Right lobe of liver (tissue), 6 donors: ENCODE measurements around the gene IL31RA. TPM values are rescaled to one million over a fixed set of nuclear protein-coding genes. Genes with fewer than 3 reads are reported as not detected.

ENCODE experiments used
- ATAC-seq, 4 donors: fragments of 200-7000 bp; cut with Tn5 transposase; one replicate each; pipeline ENCODE4 v1.9.1; 2020; ENCODE audit warnings: mild to moderate bottlenecking in 4 of 4, moderate library complexity in 4 of 4
- DNase-seq, 3 donors: peaks; one replicate each; pipeline ENCODE4 v3.0.0-alpha.2; 2020
- H3K27ac ChIP-seq, 3 donors: fragments of 200-600 bp; one replicate each; pipeline ENCODE4 v1.8.0; 2022
- H3K27me3 ChIP-seq, 2 donors: fragments of 200-600 bp; one replicate each; pipeline ENCODE4 v1.8.0; 2022
- H3K36me3 ChIP-seq, 4 donors: fragments of 200-600 bp; sonication (generic) in 1 of 4; one replicate each; pipeline versions ENCODE4 v1.5.1 to v1.8.0; 2017 to 2022; ENCODE audit warnings: control low read depth in 1 of 4
- H3K4me1 ChIP-seq, 4 donors: fragments of 200-600 bp; sonication (generic) in 1 of 4; one replicate each; pipeline versions ENCODE4 v1.5.1 to v1.8.0; 2017 to 2022; ENCODE audit warnings: control low read depth in 1 of 4
- H3K4me3 ChIP-seq, 3 donors: fragments of 200-600 bp; one replicate each; pipeline ENCODE4 v1.8.0; 2022
- H3K9me3 ChIP-seq, 4 donors: fragments of 200-600 bp; sonication (generic) in 1 of 4; one replicate each; pipeline versions ENCODE4 v1.5.1 to v1.8.0; 2017 to 2022; ENCODE audit warnings: control low read depth in 1 of 4
- POLR2A ChIP-seq: fragments of 450-650 bp; IDR thresholded peaks from one replicate; pipeline ENCODE4 v1.6.1; 2017; ENCODE audit warnings: antibody characterized with exemption, mild to moderate bottlenecking
- WGBS: methylation state at CpG from one replicate; pipeline ENCODE4 v1.1.6; 2018; ENCODE audit warnings: low coverage, low lambda C conversion rate; ENCODE audit not compliant: insufficient coverage; ENCODE audit errors: missing lambda C conversion rate; 5-methylcytosine and 5-hydroxymethylcytosine counted together
- intact Hi-C, 2 donors: fragments of 100-400 bp; cut with DNase I; formaldehyde crosslinking; loops; one replicate each; pipeline versions ENCODE4 v1.11.2 to v1.14.1; 2022
- total RNA-seq, 6 experiments: library from RNA; depleted of rRNA in 2 of 6; stranded (reverse); fragments of >200 nt in 2 of 6; fragmentation: NEBNext Ultra II Directional in 3 of 6; extraction: Animal tissue kit (Norgen Biotek cat#: 25700) in 3 of 6; gene quantifications; one replicate each; pipeline versions ENCODE4 v1.1.0 to v1.2.4, GENCODE V29; 2016 to 2023
- TF ChIP-seq, protein P1 (sequence below), 4 donors: fragments of 200-600 bp in 3 of 4; fragments of 450-650 bp in 1 of 4; IDR thresholded peaks; one replicate each; pipeline versions ENCODE4 v1.5.1 to v1.8.0; 2016 to 2022; ENCODE audit warnings: antibody characterized with exemption in 4 of 4, mild to moderate bottlenecking in 2 of 4
- donor health status: DM: no; HTN: yes; CAD: no.
- donor health status: DM: no; HTN: no; CAD: no.
- donor health status: DM: no; HTN: no; CAD: no.
- donor health status: DM: no; HTN: yes; CAD: no.
- donor health status: DM: no; HTN: yes; CAD: no.

IL31RA gene
- total RNA-seq, 6 experiments from 2014 or later = not detected

DNA sequence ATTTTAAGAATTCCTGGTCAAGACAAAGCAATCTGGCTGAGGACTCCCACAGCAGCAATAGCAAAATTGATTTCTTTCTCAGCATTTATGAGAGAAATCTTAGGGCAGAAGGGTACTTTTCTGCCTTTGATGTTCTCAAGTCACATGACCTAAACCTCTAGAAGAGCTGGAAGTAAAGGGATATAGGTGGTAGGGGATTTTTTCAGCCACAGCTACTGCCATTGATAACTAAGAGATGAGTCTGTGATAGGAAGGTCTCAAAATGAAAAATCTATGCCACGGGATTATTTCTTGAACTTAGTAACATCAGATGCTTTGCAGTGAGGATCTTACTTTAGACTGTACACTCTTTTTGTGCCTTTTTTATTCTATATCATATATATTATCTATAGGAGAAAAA, 108.1 kb downstream of the IL31RA start:
- 92% methylated on average over 1 of the region's 1 CpG for WGBS
- ATAC-seq (no peak), DNase-seq (no peak)
- H3K36me3 ChIP-seq = peaks cover 9 to 96% (median 57%) of the 10 kb centered on the region in 4 donors
- H3K4me1 ChIP-seq = no peaks in the 10 kb centered on the region
- H3K4me3 ChIP-seq = no peak overlapping the region
- H3K27ac ChIP-seq = no peak overlapping the region
- no peaks in the 10 kb centered on the region for H3K27me3 ChIP-seq
- intact Hi-C loops = no loop called here
- TF ChIP-seq, protein P1, sequence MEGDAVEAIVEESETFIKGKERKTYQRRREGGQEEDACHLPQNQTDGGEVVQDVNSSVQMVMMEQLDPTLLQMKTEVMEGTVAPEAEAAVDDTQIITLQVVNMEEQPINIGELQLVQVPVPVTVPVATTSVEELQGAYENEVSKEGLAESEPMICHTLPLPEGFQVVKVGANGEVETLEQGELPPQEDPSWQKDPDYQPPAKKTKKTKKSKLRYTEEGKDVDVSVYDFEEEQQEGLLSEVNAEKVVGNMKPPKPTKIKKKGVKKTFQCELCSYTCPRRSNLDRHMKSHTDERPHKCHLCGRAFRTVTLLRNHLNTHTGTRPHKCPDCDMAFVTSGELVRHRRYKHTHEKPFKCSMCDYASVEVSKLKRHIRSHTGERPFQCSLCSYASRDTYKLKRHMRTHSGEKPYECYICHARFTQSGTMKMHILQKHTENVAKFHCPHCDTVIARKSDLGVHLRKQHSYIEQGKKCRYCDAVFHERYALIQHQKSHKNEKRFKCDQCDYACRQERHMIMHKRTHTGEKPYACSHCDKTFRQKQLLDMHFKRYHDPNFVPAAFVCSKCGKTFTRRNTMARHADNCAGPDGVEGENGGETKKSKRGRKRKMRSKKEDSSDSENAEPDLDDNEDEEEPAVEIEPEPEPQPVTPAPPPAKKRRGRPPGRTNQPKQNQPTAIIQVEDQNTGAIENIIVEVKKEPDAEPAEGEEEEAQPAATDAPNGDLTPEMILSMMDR (IDR thresholded peaks at IDR 0.05) = no peak
- TF ChIP-seq POLR2A = no peak
- no peaks in the 10 kb centered on the region for H3K9me3 ChIP-seq

DNA sequence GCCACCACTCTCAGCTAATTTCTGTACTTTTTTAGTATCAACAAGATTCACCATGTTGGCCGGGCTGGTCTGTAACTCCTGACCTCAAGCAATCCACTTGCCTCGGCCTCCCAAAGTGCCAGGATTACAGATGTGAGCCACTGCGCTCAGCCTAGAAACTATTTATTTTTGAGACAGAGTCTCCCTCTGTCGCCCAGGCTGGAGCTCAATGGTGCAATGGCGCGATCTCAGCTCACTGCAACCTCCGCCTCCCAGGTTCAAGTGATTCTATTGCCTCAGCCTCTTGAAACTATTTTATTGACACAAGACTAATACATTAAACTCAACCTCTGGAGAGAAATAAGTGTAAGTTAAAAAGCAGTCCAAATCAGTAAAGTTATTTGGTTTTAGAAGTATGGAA, 109.6 kb downstream of the IL31RA start:
- H3K27ac ChIP-seq = no peak overlapping the region
- ATAC-seq (no peak), DNase-seq (no peak)
- intact Hi-C loops = no loop called here
- TF ChIP-seq POLR2A = no peak
- TF ChIP-seq, protein P1 (IDR thresholded peaks at IDR 0.05) = no peak
- WGBS = 98% methylated on average over 7 of the region's 7 CpGs
- H3K27me3 ChIP-seq = no peaks in the 10 kb centered on the region
- H3K36me3 ChIP-seq = peaks cover 0 to 91% (median 46%) of the 10 kb centered on the region in 4 donors
- no peaks in the 10 kb centered on the region for H3K4me1 ChIP-seq
- no peak overlapping the region for H3K4me3 ChIP-seq
- no peaks in the 10 kb centered on the region for H3K9me3 ChIP-seq

DNA sequence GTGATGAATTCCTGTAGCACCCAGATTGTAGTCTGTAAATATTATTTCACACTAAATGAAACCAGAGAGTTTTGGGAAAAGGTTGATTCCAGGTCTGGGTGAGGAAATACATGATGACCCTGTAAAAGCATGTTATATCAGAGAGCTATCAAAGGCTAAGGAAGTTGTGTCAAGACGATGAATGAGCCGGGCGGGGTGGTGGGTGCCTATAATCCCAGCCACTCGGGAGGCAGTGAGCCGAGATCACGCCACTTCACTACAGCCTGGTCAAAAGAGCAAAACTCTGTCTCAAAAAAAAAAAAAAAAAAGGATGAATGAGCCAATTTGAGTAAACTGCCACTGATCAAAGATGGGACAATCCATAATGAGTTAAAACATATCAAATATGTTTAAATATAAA, 114.4 kb downstream of the IL31RA start:
- 34% methylated on average over 6 of the region's 6 CpGs for WGBS
- TF ChIP-seq POLR2A = no peak
- TF ChIP-seq, protein P1 (IDR thresholded peaks at IDR 0.05) = no peak
- H3K4me1 ChIP-seq = peaks cover 0 to 9% (median 0%) of the 10 kb centered on the region in 4 donors
- DNase-seq (no peak), ATAC-seq (peak; percentile 39 to 61 (median 52))
- H3K9me3 ChIP-seq = no peaks in the 10 kb centered on the region
- no peaks in the 10 kb centered on the region for H3K27me3 ChIP-seq
- peaks cover 4 to 60% (median 31%) of the 10 kb centered on the region in 4 donors for H3K36me3 ChIP-seq
- H3K4me3 ChIP-seq = no peak overlapping the region
- peak overlapping the region in 1 of 3 donors; percentile 3 for H3K27ac ChIP-seq
- intact Hi-C loops = no loop called here

DNA sequence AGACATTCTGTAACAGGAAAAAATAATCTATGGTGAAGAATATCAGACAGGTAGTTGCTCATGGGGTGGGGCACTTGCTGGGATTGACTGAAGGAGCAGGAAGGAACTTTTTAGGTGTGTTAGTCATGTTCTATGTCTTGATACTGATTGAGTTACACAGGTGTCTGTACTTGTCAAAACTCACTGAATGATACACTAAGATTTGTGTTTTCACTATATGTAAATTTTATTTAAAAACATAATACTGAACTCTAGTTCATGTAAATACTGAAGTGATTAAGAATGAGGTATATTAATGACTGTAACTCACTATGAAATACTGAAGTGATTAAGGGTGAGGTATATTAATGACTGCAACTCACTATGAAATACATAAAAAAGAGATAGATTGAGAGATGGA, 115.1 kb downstream of the IL31RA start:
- no peak for ATAC-seq
- Histone ChIP-seq H3K27me3 (no peaks in the 10 kb centered on the region), H3K36me3 (peaks cover 4 to 53% (median 26%) of the 10 kb centered on the region in 4 donors), H3K9me3 (no peaks in the 10 kb centered on the region), H3K4me1 (peaks cover 0 to 9% (median 0%) of the 10 kb centered on the region in 4 donors), H3K27ac (no peak overlapping the region), H3K4me3 (no peak overlapping the region)
- intact Hi-C loops = no loop called here
- TF ChIP-seq POLR2A = no peak
- TF ChIP-seq, protein P1 (IDR thresholded peaks at IDR 0.05) = no peak
- DNase-seq = no peak

DNA sequence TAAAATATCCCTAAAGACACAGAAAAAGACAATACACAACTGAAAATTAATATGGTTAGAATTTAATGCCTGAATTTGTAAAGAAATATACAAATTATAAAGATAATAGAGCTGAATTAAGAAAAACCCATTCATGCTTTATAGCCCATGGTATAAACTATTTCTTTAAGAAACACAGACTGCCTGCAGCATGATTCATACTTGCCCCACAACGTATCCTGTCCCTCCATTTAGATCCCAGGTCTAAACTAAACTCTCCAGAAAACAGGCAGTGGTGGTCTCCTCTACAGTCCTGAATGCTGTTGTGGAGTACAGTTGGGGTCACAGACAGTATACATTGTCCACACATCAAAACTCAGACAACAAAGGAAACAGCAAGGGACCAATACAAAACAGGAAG, 118.8 kb downstream of the IL31RA start:
- intact Hi-C loops = loop anchor here in 1 of 2 donors (10.0 kb wide), 1 partner anchor 215 kb away; no protein-coding TSS in a partner anchor
- WGBS = 24% methylated on average over 1 of the region's 1 CpG
- DNase-seq (no peak), ATAC-seq (peak in 1 of 4 donors; percentile 11)
- TF ChIP-seq POLR2A = no peak
- TF ChIP-seq, protein P1 (IDR thresholded peaks at IDR 0.05) = no peak
- Histone ChIP-seq H3K36me3 (peaks cover 4 to 54% (median 25%) of the 10 kb centered on the region in 4 donors), H3K4me1 (peaks cover 0 to 9% (median 0%) of the 10 kb centered on the region in 4 donors), H3K9me3 (no peaks in the 10 kb centered on the region), H3K4me3 (no peak overlapping the region), H3K27me3 (no peaks in the 10 kb centered on the region), H3K27ac (no peak overlapping the region)
